HG03575 (cell line): Measurements from ENCODE around the gene CIT.

Experiments used
- ATAC-seq: cut with Tn5 transposase; IDR thresholded peaks from one replicate; pipeline ENCODE4 v1.9.1; 2021; ENCODE audit not compliant: unreplicated experiment, insufficient number of reproducible peaks, low FRiP score; ENCODE audit errors: extremely low read depth

Gene CIT

DNA sequence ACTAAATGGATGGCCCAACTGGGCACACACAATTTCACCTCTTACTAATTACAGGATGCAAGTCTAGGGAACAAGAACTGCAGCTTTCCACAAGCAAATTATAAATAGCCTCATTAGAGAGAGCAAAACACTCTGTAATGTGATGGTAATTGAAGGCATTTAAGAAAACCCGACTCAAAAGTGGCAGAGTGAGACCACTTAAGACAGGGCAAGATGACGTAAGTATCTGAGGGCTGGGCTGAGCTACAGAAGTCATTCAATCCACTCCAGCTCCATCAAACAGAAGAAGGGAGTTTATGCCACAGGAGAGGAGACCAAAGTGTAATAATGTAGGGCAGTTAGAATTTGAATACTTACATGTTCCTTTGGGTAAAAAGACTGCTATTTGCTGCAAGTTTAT lies 118.9 kb downstream of the CIT start:
- ATAC-seq = no peak

DNA sequence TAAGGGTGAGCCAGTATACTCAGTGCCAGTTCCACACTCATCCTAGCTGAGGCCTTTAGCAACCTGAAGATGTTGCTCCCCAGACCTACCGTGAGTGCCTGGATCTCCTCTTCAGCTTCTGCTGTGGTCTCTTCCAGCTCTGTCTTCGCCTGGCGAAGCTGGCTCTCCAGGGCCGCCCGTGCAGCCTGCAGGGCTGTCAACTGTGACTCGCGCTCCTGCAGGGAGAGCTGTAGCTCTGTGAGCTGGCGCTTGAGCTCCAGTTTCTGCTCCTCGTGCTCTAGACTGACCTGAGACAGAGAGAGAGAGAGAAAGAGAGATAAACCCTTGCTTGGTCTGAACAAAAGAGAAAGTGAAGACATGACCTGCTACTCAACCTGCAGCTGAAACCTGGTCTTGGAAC lies 125.2 kb downstream of the CIT start:
- no peak for ATAC-seq

DNA sequence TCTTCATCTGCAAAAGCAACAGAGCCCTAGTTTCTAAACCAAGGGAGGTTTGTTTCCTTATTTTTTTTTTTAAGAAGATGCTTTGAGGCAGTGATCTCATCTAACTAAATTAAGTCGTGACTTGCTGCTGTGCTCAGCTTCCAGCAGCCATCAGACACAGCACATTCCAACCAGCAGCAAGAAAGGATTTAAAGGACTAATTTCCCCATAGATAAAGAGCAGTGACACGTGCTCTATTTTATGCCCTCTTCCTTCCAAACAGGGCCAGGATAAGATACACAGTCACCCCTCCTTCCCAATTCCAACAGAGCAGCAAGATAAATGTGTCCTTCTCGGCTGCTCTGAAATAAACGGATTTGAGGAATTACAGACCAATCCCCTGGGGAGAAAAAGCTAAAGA lies 127.5 kb downstream of the CIT start:
- no peak for ATAC-seq

DNA sequence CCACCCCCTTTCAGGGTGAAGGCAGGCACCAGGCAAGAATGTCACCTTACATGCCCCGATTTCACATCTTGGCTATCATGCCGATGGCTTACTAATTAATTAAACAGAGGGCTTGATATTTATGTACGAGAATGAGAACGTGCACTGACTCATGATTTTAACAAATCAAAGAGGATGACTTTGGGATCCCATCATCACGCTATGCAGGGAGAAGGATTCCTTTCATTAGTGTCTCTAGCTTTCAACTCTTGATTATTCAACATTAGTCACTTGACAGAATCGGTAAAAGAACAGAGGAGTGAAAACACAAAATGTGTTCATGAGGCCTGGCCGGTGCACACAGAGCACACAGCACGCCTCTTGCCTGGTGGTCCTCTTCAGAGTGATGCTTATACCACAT lies 128.6 kb downstream of the CIT start:
- ATAC-seq = no peak

DNA sequence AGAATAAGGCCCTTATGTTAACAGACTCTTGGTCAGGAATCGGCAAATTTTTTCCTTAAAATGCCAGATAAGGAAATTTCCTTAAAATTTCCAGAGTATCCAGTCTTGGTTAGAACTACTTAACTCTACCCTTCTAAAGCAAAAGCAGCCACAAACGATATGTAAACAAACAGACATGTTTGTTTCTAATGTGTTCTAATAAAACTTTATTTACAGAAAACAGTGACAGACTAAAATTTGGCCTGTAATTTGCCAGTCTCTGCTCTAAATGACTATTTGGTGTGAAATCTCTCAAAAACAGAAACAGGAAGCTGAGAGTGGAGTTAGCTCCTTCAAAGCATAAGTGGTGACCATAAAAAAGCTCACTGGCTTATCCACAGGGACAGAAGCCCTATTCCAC lies 131.0 kb downstream of the CIT start:
- ATAC-seq = no peak

DNA sequence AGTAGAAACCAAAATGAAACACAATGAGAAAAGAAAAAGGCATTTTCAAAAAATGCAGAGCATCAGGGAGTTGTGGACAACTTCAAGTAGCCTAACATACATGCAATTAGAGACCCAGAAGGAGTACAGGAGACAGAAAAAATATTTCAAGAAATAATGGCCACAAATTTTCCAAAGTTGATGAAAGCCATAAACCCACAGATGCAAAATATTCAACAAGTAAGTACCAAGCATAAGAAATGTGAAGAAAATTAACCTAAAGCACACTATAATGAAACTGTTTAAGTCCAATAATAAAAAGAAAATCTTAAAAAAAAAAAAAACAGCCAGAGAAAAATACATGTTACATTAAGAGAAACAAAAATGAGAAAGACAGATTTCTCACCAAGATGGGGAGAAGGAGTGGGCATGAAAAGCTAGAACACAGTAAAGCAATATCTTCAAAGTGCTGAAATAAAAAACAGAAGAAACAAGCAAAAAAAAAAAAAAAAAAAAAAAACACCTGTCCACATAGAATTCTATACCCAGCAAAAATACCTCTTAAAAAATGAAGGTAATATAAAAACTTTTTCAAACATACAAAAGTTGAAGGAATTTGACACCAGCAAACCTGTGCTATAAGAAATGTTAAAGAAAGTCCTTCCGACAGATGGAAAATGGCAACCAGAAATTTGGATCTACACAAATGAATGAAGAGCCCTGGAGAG lies 132.1 kb downstream of the CIT start:
- ATAC-seq = no peak

DNA sequence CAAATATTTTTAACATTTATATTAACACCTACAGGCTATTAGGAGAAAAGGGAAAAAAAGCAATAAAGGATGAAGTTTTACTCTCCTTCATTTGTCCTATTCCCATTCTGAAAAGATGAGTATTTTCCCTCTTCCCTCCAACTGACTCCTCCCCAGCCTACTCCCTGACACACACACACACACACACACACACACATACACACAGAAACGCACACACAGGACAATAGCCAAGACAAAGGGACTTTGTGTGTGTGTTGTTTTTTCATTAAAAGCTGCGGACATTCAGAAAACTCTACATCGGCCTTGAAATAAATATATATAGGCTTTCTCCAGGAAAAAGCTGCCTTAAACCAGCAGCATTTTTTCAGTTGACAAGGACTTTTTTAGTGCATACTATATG lies 134.4 kb downstream of the CIT start:
- no peak for ATAC-seq

DNA sequence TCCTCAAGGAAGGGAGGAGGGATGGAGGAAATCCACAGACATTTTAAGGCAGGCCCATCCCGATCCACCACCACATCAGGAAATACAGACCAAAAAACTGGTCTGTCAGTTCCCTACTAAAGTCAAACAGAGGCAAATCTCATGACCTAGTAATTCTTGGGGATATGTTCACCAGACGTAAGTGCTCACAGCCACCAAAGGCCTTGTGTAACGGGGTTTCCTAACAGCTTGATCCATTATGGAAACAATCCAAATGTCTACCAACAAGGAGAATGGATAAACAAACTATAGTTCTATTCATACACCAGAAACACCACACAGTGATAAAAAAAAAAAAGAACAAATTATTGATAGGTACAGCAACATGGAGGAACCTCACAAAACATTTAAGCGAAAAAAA lies 136.3 kb downstream of the CIT start:
- no peak for ATAC-seq

DNA sequence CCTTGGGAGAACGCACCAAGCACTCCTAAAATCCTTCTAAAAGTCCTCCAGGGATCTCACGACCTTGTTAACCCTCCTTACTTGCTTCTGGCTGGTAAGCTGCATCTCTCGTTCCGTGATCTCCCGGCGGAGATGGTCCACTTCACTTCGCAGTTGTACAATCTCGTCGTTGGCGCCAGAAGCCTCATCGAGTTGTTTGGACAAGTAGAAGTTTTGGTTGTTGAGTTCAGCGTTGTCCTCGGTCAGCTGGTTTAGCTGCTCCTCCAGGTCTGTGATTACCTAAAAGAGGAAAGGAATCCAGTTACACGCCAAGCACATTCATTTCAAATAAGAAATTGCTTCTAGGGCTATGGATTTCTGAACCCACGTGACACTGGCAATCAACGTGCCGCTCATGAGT lies 142.0 kb downstream of the CIT start:
- ATAC-seq = no peak

DNA sequence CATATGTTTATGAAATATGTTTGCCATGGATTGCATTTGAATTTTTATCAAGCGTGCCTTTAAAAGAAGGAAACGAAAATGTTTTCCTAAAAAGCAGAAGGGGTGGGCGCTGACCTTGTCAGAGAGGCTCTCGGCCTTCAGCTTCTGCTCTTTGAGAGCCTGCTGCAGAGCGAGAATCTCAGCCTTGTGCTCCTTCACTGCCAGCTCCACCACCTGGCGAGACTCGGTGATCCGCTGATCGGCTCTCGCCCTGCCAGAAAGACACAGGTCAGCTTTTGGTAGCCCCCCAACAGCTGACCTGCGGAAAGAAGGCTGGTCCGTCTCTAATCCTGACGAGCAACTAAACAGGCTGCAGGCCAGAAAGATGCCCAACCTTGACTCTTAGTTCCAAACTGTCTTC lies 146.7 kb downstream of the CIT start:
- ATAC-seq = no peak

DNA sequence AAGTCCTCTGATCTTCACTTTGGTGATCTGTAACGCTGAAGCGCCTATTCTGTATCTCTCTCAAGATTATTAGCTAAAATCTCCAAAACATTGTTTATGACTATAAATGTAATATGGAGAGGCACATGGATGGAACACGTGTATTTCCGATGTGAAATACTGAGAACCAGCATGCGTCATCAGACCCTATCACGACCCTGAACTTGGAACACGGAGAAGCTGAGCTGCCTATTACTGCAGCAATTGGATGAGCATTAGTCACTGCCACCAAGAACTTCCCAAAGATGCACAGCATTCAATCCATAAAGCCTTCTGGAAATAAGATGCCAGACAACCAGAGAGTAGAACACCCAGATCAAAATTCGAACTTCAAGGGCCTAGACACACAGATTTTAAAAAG lies 147.2 kb downstream of the CIT start:
- no peak for ATAC-seq

DNA sequence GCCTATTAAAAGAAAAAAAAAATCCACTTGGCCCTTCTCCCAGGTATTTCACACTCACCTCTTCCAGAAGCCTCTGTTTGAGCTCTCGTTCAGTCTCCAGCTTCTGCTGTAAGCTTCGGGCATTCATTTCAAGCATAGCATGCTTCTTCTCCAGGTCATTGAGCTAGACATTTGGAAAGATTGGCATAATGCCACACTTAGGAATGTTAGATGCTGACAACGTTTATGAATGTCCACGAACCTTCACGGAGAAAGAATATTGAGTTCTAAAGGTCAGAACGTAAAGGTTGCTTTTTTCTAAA lies 148.7 kb downstream of the CIT start:
- ATAC-seq = no peak

DNA sequence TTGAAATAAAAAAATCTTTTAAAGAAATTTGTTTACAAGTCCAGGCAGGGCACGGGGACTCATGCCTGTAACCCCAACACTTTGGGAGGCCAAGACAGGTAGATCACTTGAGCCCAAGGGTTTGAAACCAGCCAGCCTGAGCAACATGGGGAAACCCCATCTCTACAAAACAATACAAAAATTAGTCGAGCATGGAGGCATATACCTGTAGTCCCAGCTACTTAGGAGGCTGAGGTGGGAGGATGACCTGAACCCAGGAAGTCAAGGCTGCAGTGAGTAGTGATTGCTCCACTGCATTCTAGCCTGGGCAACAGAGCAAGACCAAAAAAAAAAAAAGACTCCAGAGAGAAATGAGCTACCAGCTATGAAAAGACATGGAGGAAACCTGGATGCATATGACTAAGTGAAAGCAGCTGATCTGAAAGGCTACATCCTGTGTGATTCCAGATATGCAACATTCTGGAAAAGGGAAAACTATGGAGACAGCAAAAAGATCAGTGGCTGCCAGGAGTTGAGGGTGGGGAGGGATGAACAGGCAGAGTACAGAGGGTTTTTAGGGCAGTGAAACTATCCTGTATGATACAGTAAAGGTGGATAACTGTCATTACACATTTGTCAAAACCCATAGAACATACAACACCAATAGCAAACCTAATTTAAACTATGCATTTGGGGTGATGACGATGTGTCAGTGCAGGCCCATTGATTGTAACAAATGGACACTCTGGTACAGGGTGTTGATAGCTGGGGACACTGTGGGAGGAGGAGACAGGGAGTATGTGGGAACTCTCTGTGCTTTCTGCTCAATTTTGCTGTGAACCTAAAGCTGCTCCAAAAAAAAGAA lies 149.3 kb downstream of the CIT start:
- ATAC-seq = no peak

DNA sequence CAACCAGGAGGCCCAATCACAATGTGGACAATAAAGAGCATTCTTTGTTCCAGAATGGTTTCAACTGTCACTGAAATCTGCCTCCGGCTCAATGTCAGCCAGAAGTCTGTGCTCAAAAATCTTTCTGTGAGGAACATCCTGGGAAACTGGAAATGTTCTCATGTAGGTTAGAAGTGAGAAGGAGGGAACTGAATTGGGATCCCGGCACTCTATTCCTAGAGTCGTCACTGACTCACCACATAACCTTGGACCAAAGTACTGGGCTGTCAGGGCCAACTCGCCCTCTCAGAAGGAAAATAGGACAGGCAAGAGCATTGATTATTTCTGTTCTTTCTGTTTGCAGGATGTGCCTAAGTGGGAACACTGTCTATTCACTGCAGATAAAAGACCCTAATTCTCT lies 151.6 kb downstream of the CIT start:
- no peak for ATAC-seq

DNA sequence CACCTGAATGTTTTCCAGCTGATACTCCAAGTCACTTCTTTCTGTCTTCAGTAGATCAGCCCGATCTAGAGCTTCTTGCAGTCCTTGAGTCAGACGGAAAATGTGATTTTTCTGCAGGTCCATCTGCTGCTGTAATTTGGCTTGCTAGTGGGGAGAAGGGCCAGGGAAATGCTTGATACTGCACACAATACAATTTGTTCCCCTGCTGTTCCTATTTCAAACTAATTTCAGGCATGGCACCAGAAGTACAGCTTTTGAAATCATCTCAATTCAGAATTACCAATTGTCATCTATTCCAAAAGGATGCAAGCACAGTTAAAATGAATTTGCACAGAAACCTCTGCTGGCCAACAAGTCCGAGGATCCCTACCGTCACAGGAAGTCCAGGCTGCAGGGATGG lies 155.8 kb downstream of the CIT start:
- ATAC-seq = no peak

DNA sequence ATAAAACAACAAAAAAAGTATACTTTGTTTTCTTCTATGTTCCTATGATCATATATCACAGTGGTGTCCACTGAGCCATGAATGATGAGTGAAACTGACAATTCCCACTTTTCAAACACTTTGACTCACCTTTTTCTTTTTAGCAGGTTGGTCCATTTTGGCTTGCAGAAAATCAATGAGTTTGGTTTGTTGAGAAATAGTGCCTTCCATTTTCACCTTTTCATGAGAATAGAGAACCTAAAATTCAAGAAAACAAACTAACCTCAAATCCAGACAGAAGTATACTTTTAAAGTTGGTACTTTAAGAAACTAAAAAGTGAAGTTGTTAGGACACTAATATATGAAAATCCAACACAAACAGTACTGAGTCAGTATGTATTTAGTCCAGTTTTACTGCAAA lies 156.8 kb downstream of the CIT start:
- ATAC-seq = no peak

DNA sequence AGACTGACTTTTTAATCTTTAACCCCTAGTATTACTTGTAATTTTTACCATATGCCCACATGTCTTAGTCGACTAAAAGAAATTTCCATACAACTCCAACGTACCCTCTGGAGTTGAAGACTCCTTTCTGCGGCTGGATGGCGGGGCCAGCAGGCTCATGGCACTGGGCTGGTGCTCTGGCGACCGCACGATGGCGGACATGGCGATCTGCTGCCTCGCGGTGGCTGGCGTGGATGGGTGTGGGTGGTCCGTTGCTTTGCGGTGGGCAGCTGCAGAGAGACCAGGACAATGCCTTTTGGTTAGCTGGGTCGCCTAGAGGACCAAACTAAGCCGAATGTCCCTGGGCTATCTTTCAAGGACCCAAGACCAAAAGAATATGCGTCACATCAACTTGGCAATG lies 159.0 kb downstream of the CIT start:
- ATAC-seq = no peak

DNA sequence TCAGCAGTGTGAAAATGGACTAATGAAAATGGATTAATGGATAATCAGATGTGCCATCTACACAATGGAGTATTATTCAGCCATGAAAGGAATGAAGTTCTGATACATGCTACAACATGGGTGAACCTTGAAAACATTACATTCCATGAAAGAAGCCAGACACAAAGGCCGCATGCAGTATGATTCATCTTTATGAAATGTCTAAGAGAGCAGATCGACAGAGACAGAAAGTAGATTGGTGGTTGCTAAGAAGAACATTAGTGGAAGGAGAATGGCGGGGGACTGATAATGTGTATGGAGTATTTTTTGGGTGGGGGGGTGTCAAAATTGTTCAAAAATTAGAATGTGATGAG lies 161.9 kb downstream of the CIT start:
- no peak for ATAC-seq

DNA sequence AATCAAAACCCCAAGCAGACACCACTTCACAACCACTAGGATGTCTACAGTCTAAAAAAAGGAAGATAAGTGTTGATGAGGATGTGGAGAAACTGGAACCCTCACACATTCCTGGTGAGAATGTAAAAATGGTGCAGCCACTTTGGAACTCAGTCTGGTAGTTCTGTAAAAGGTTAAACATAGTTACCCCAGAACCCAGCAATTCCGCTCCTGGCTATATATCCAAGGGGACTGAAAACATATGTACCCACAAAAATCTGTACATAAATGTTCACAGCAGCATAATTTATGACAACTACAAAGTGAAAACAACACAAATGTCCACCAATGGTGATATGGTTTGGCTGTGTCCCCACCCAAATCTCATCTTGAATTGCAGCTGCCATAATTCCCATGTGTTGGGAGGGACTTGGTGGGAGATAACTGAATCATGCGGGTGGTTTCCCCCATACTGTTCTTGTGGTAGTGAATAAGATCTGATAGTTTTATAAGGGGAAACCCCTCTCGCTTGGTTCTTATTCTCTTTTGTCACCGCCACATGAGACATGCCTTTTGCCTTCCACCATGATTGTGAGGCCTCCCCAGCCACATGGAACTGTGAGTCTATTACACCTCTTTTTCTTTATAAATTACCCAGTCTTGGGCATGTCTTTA lies 162.4 kb downstream of the CIT start:
- no peak for ATAC-seq

DNA sequence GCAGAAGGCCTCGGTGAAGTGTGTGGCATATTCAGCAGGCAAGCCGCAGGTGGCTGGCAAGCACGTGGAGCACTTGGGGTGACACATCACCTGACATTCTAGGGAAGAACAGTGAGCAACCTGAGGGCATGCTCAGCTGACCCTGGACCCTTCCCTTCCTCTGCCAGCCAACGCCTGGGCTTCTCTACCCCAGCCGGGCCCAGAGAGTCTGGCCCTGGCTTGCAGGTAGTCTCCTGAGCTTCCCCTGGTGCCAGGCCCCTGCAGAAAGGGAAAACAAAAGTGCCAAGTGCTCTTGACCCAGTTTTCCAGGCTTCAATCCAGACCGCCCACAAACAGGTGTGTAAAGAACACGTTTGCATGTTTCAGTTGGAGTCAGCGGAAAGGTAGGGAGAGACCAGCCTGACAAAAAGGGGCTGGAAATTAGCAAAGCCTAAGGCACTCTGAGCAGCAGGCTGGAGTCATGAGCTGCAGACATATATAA lies 163.5 kb downstream of the CIT start:
- ATAC-seq = no peak
